SK-N-MC (cell line): Measurements from ENCODE around the gene NVL.

Source experiments
- EZH2 ChIP-seq: fragments of 200-600 bp; sonication (generic); IDR thresholded peaks from one replicate; pipeline ENCODE4 v1.6.1; 2017; ENCODE audit warnings: antibody characterized with exemption
- POLR2AphosphoS5 ChIP-seq: IDR thresholded peaks from 2 replicates; pipeline ENCODE4 v1.6.1; 2012; ENCODE audit warnings: mild to moderate bottlenecking, low read depth, low read length, borderline replicate concordance

DNA sequence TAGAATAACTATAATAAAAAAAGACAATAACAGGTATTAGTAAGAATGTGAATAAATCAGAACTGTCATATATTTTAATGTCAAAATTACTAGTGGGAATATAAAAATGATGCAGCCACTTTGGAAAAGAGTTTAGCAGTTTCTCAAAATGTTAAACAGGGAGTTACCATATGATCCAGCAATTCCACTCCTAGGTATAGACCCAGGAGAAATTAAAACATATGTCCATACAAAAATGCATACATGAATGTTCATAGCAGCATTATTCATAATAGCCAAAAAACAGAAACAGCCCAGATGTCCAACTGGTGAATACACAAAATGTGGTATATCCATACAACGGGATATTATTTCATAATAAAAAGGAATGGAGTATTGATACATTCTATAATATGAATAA, 71.6 kb downstream of the NVL start:
- TF ChIP-seq EZH2: no peak
- no peak for TF ChIP-seq POLR2AphosphoS5
